ENCODE results near the gene GLB1L2. TPM values are rescaled to one million over a fixed set of nuclear protein-coding genes. Genes with fewer than 3 reads are reported as not detected.

Gene GLB1L2
- total RNA-seq, 2 donors from 2014 or later, result 9.9 to 12.5 TPM

DNA sequence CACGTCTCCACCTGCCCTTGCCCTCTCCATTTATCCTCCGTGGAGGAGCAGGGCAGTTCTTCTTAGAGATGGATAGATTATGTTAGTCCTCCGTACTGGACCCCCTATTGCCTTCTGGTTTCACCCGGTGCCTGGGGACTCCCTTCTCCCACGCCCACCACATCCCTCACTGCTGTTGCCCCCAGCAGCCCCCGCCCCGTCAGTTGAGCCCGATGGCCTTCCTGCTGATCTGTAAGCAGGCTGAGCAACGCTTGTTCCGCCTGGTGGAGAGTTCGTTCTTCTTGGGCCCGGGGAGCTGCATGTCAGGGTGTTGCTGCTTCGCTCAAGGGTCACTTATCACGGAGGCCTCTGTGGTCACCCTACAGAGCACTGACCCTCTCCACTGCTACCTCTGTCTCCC, 46.1 kb downstream of the GLB1L2 start:
- Mint-ChIP-seq H3K4me1 (peaks cover 6% of the 10 kb centered on the region), H3K9me3 (no peaks in the 10 kb centered on the region), H3K4me3 (no peak overlapping the region), H3K36me3 (ENCODE audit: low read depth) (no peaks in the 10 kb centered on the region), H3K27ac (no peak overlapping the region), H3K27me3 (ENCODE audit: insufficient read depth) (no peaks in the 10 kb centered on the region)
- H3K9me3 ChIP-seq (ENCODE audit: control insufficient read depth, low read length), result no peaks in the 10 kb centered on the region
- DNase-seq, result no peak
- TF ChIP-seq, protein P1, sequence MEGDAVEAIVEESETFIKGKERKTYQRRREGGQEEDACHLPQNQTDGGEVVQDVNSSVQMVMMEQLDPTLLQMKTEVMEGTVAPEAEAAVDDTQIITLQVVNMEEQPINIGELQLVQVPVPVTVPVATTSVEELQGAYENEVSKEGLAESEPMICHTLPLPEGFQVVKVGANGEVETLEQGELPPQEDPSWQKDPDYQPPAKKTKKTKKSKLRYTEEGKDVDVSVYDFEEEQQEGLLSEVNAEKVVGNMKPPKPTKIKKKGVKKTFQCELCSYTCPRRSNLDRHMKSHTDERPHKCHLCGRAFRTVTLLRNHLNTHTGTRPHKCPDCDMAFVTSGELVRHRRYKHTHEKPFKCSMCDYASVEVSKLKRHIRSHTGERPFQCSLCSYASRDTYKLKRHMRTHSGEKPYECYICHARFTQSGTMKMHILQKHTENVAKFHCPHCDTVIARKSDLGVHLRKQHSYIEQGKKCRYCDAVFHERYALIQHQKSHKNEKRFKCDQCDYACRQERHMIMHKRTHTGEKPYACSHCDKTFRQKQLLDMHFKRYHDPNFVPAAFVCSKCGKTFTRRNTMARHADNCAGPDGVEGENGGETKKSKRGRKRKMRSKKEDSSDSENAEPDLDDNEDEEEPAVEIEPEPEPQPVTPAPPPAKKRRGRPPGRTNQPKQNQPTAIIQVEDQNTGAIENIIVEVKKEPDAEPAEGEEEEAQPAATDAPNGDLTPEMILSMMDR (conservative IDR thresholded peaks at IDR 0.05), result no peak
- no peak overlapping the region for H3K27ac ChIP-seq (ENCODE audit: low read depth, low read length)
- H3K4me1 ChIP-seq (ENCODE audit: control insufficient read depth, insufficient read depth, low read length), result no peaks in the 10 kb centered on the region
- H3K27me3 ChIP-seq (ENCODE audit: control insufficient read depth, insufficient read depth, low read length, poor library complexity, severe bottlenecking), result no peaks in the 10 kb centered on the region
- H3K9ac ChIP-seq (ENCODE audit: extremely low read depth, low read length, poor library complexity, severe bottlenecking), result no peak overlapping the region
- no peak overlapping the region for H3K4me3 ChIP-seq (ENCODE audit: low read length)
- 87 to 91% methylated on average over 9 to 14 of the region's 14 CpGs for WGBS, 2 experiments (ENCODE audit: insufficient coverage in 1 of 2, insufficient read length in 1 of 2)
- no peaks in the 10 kb centered on the region for H3K36me3 ChIP-seq (ENCODE audit: control insufficient read depth, insufficient read depth, low read length)

DNA sequence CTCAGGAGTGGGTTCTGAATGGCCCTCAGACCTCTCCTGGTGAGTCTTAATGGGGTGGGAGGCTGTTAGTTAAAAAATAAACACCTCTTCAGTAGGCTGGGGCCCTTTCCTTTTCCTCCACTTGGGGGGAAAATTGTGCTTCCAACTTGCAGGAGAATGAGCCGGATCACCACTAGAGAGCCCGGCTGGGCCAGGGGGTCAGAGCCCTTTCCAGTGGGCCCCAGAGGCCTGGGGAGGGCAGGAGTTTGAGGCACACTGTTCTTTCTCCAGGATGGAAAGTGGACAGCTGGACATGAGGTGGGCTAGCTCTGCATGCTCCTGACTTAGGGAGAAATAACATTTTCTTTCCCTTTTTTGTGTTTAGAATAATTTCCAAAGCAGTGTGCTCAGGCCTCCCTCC, 47.5 kb downstream of the GLB1L2 start:
- Mint-ChIP-seq H3K9me3 (no peaks in the 10 kb centered on the region), H3K4me3 (no peak overlapping the region), H3K4me1 (peaks cover 6% of the 10 kb centered on the region), H3K27me3 (ENCODE audit: insufficient read depth) (no peaks in the 10 kb centered on the region), H3K36me3 (ENCODE audit: low read depth) (no peaks in the 10 kb centered on the region), H3K27ac (no peak overlapping the region)
- Histone ChIP-seq H3K27ac (ENCODE audit: low read depth, low read length) (no peak overlapping the region), H3K4me3 (ENCODE audit: low read length) (no peak overlapping the region), H3K36me3 (ENCODE audit: control insufficient read depth, insufficient read depth, low read length) (no peaks in the 10 kb centered on the region), H3K9ac (ENCODE audit: extremely low read depth, low read length, poor library complexity, severe bottlenecking) (no peak overlapping the region), H3K4me1 (ENCODE audit: control insufficient read depth, insufficient read depth, low read length) (no peaks in the 10 kb centered on the region), H3K27me3 (ENCODE audit: control insufficient read depth, insufficient read depth, low read length, poor library complexity, severe bottlenecking) (no peaks in the 10 kb centered on the region), H3K9me3 (ENCODE audit: control insufficient read depth, low read length) (no peaks in the 10 kb centered on the region)
- WGBS, 2 experiments (ENCODE audit: insufficient coverage in 1 of 2, insufficient read length in 1 of 2), result 86 to 93% methylated on average over 2 of the region's 2 CpGs
- TF ChIP-seq, protein P1 (conservative IDR thresholded peaks at IDR 0.05), result no peak
- no peak for DNase-seq

DNA sequence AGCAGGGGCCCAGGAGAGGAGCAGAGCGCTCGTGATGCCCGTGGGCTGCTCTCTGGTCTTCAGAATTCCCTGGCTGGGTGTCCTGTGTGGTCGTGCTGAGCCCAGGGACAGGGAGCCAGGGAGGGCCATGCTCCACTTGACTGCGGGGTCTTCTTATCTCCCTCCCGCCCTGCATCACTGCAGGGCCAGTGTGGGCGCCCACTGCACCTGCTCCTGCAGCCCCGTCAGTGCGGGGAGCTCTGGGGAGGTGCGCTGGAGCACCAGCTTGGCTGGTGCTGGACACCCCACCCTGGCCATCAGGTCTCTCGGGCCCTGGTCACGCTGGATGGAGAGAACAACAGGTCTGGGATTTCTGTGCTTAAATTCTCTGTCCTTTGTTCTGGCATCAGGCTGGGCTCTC, 48.4 kb downstream of the GLB1L2 start:
- H3K9me3 Mint-ChIP-seq, result no peaks in the 10 kb centered on the region
- 88 to 92% methylated on average over 6 to 12 of the region's 12 CpGs for WGBS, 2 experiments (ENCODE audit: insufficient coverage in 1 of 2, insufficient read length in 1 of 2)
- peaks cover 6% of the 10 kb centered on the region for H3K4me1 Mint-ChIP-seq
- H3K9ac ChIP-seq (ENCODE audit: extremely low read depth, low read length, poor library complexity, severe bottlenecking), result no peak overlapping the region
- no peak overlapping the region for H3K27ac ChIP-seq (ENCODE audit: low read depth, low read length)
- no peaks in the 10 kb centered on the region for H3K9me3 ChIP-seq (ENCODE audit: control insufficient read depth, low read length)
- H3K36me3 ChIP-seq (ENCODE audit: control insufficient read depth, insufficient read depth, low read length), result no peaks in the 10 kb centered on the region
- DNase-seq, result no peak
- H3K27ac Mint-ChIP-seq, result no peak overlapping the region
- no peaks in the 10 kb centered on the region for H3K4me1 ChIP-seq (ENCODE audit: control insufficient read depth, insufficient read depth, low read length)
- no peaks in the 10 kb centered on the region for H3K27me3 ChIP-seq (ENCODE audit: control insufficient read depth, insufficient read depth, low read length, poor library complexity, severe bottlenecking)
- H3K27me3 Mint-ChIP-seq (ENCODE audit: insufficient read depth), result no peaks in the 10 kb centered on the region
- no peak overlapping the region for H3K4me3 Mint-ChIP-seq
- H3K36me3 Mint-ChIP-seq (ENCODE audit: low read depth), result no peaks in the 10 kb centered on the region
- TF ChIP-seq, protein P1 (conservative IDR thresholded peaks at IDR 0.05), result no peak
- H3K4me3 ChIP-seq (ENCODE audit: low read length), result no peak overlapping the region
